ENCODE results near the gene RAB11A. TPM values are rescaled to one million over a fixed set of nuclear protein-coding genes. Genes with fewer than 3 reads are reported as not detected.

Gene RAB11A
- total and polyA plus RNA-seq, 9 of the 15 experiments (the other 6 are each of a cell fraction or from before 2014, with no cell fraction given): 129 to 369 (median 245) TPM

DNA sequence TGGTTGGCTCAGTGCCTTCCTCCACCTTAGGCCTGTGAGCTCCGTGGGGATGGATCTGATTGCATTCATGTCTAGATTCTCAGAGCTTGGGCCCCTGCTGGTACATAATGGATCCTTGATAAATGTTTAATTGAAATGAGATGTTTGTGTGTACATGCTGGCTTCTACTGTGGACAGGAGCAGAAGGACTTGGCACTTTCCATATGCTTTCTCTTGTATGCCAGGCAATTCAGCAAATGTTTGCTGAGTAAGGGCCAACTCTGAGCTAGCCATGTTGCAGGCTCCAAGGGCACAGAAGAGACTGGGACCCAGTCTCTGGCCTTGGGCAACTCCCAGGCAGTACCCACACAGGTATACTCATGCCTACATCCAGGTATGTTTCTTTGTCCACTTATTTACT, 67.0 kb downstream of the RAB11A start:
- Histone ChIP-seq H3K4me3 (no peak overlapping the region), H3K9me3 (replicated peaks; ENCODE audit: control insufficient read depth, insufficient read depth, low read depth, low read length) (no peaks in the 10 kb centered on the region), H2AFZ (ENCODE audit: low read depth, low read length) (no peak overlapping the region), H3K27ac (ENCODE audit: extremely low read depth, low read depth, low read length) (no peak overlapping the region), H3K27me3 (ENCODE audit: control insufficient read depth in 2 of 2, insufficient read depth in 2 of 2, low read length in 2 of 2) (peaks cover 8 to 31% of the 10 kb centered on the region in 2 experiments), H4K20me1 (replicated peaks; ENCODE audit: control insufficient read depth, insufficient read depth, low read length) (peaks cover 4% of the 10 kb centered on the region; the same call in 1 of the 2 replicates), H3K36me3 (ENCODE audit: control insufficient read depth, insufficient read depth, low read length) (no peaks in the 10 kb centered on the region), H3K4me1 (replicated peaks in 1 of 2; ENCODE audit: control insufficient read depth in 2 of 2, insufficient read depth in 2 of 2, low read length in 2 of 2) (peaks cover 0 to 4% of the 10 kb centered on the region in 2 experiments; a peak in 3 of 5 replicates), H3K79me2 (ENCODE audit: control insufficient read depth, insufficient read depth, low read length) (no peaks in the 10 kb centered on the region), H3K9me1 (ENCODE audit: control insufficient read depth, insufficient read depth, low read length) (no peaks in the 10 kb centered on the region), H3K9ac (ENCODE audit: insufficient read depth in 1 of 2, low read depth in 2 of 2, low read length in 2 of 2) (no peak overlapping the region), H3K4me2 (ENCODE audit: insufficient read depth, low read length) (no peak overlapping the region)
- ATAC-seq (no peak), DNase-seq (ENCODE audit: extremely low read depth in 1 of 4, low spot score in 3 of 4) (no peak), FAIRE-seq (no peak)
- POLR2A ChIA-PET: interaction anchor here (0.5 to 0.6 kb wide), 3 partner anchors 24 to 268 kb away, joined by 3 to 4 read pairs (median 3); no protein-coding TSS in a partner anchor
- TF ChIP-seq SIN3B (IDR thresholded peaks at IDR 0.05; ENCODE audit: low read depth) (no peak), NFE2 (IDR thresholded peaks at IDR 0.05; ENCODE audit: low read depth) (no peak), ZNF75A (CRISPR knock-in tag; IDR thresholded peaks at IDR 0.05) (no peak)
- TF ChIP-seq, protein P1, sequence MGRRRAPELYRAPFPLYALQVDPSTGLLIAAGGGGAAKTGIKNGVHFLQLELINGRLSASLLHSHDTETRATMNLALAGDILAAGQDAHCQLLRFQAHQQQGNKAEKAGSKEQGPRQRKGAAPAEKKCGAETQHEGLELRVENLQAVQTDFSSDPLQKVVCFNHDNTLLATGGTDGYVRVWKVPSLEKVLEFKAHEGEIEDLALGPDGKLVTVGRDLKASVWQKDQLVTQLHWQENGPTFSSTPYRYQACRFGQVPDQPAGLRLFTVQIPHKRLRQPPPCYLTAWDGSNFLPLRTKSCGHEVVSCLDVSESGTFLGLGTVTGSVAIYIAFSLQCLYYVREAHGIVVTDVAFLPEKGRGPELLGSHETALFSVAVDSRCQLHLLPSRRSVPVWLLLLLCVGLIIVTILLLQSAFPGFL (CRISPR knock-in tag; IDR thresholded peaks at IDR 0.05): no peak
- 4% methylated on average over 1 of the region's 1 CpG for WGBS (ENCODE audit: insufficient coverage, low coverage, missing lambda C conversion rate)
- in situ Hi-C loops (cut with MboI) (no loop called here), intact Hi-C loops (cut with micrococcal nuclease) (no loop called here)
- CTCF ChIA-PET (ENCODE audit: low intra/inter-chr PET ratio): no interaction called here
- BruUV-seq (replicated peaks): no TSS peak

- Histone ChIP-seq H2AFZ (ENCODE audit: low read depth, low read length) (no peak overlapping the region), H3K9ac (ENCODE audit: insufficient read depth in 1 of 2, low read depth in 2 of 2, low read length in 2 of 2) (no peak overlapping the region), H3K4me1 (replicated peaks in 1 of 2; ENCODE audit: control insufficient read depth in 2 of 2, insufficient read depth in 2 of 2, low read length in 2 of 2) (peaks cover 0 to 4% of the 10 kb centered on the region in 2 experiments; a peak in 3 of 5 replicates), H4K20me1 (replicated peaks; ENCODE audit: control insufficient read depth, insufficient read depth, low read length) (no peaks in the 10 kb centered on the region; the same call in 1 of the 2 replicates), H3K4me3 (no peak overlapping the region), H3K27ac (ENCODE audit: extremely low read depth, low read depth, low read length) (no peak overlapping the region), H3K9me3 (replicated peaks; ENCODE audit: control insufficient read depth, insufficient read depth, low read depth, low read length) (no peaks in the 10 kb centered on the region), H3K36me3 (ENCODE audit: control insufficient read depth, insufficient read depth, low read length) (no peaks in the 10 kb centered on the region), H3K79me2 (ENCODE audit: control insufficient read depth, insufficient read depth, low read length) (no peaks in the 10 kb centered on the region), H3K9me1 (ENCODE audit: control insufficient read depth, insufficient read depth, low read length) (no peaks in the 10 kb centered on the region), H3K4me2 (ENCODE audit: insufficient read depth, low read length) (no peak overlapping the region), H3K27me3 (ENCODE audit: control insufficient read depth in 2 of 2, insufficient read depth in 2 of 2, low read length in 2 of 2) (peaks cover 10 to 29% of the 10 kb centered on the region in 2 experiments)
- no TSS peak for BruUV-seq (replicated peaks)
- 12% methylated on average over 3 of the region's 3 CpGs for WGBS (ENCODE audit: insufficient coverage, low coverage, missing lambda C conversion rate)
- intact Hi-C loops (cut with micrococcal nuclease): no loop called here
- ChIA-PET CTCF (ENCODE audit: low intra/inter-chr PET ratio) (no interaction called here), POLR2A (no interaction called here)
- ATAC-seq (no peak), DNase-seq (ENCODE audit: extremely low read depth in 1 of 4, low spot score in 3 of 4) (no peak), FAIRE-seq (no peak)
- in situ Hi-C loops (cut with MboI): no loop called here
- TF ChIP-seq PRMT5 (CRISPR knock-in tag; IDR thresholded peaks at IDR 0.05): no peak
- no peak for TF ChIP-seq ZNF212 (CRISPR knock-in tag; IDR thresholded peaks at IDR 0.05)
- TF ChIP-seq, protein P2, sequence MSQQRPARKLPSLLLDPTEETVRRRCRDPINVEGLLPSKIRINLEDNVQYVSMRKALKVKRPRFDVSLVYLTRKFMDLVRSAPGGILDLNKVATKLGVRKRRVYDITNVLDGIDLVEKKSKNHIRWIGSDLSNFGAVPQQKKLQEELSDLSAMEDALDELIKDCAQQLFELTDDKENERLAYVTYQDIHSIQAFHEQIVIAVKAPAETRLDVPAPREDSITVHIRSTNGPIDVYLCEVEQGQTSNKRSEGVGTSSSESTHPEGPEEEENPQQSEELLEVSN (IDR thresholded peaks at IDR 0.05; ENCODE audit: borderline replicate concordance in 1 of 2, extremely low read depth in 1 of 2, insufficient read depth in 1 of 2, insufficient read length in 1 of 2, low read depth in 1 of 2, low read length in 1 of 2, poor library complexity in 1 of 2, severe bottlenecking in 1 of 2): no peak
Measured at GRCh38 chr15:65937054-65937453, 67.8 kb downstream of the RAB11A start.

Data from K562 (cell line).